Activated CD4-positive, alpha-beta T cell treated with anti-CD3 and anti-CD28 coated beads for 36 hours (primary cell): Measurements from ENCODE around the gene PDE11A. TPM values are rescaled to one million over a fixed set of nuclear protein-coding genes. Genes with fewer than 3 reads are reported as not detected.
A peak's percentile ranks its signal among the peaks of the same experiment; 100 is the strongest.

Experiments used
- ATAC-seq: fragments of 200-7000 bp; cut with Tn5 transposase; one replicate; pipeline ENCODE4 v1.10.0; 2021; ENCODE audit warnings: mild to moderate bottlenecking, moderate library complexity
- CTCF ChIA-PET: fragments of 350-600 bp; sonication (Branson Sonifier 250); formaldehyde crosslinking; loops from one replicate; lab custom pipeline; 2021; ENCODE audit warnings: antibody characterized with exemption; lab: Charles Lee
- POLR2A ChIA-PET: fragments of 350-600 bp; sonication (Branson Sonifier 250); formaldehyde crosslinking; loops from one replicate; lab custom pipeline; 2021; ENCODE audit warnings: antibody characterized with exemption, inconsistent platforms; lab: Charles Lee
- DNase-seq: peaks from one replicate; pipeline ENCODE4 v3.0.0-alpha.2; 2020
- H3K27ac Mint-ChIP-seq: one replicate; pipeline ENCODE4 v1.8.0; 2021; ENCODE audit warnings: mixed read lengths
- H3K27me3 Mint-ChIP-seq: one replicate; pipeline ENCODE4 v1.8.0; 2021; ENCODE audit warnings: mixed read lengths
- H3K36me3 Mint-ChIP-seq: one replicate; pipeline ENCODE4 v1.8.0; 2021; ENCODE audit warnings: low read depth, mixed read lengths
- H3K4me1 Mint-ChIP-seq: one replicate; pipeline ENCODE4 v1.8.0; 2021; ENCODE audit warnings: mixed read lengths
- H3K4me3 Mint-ChIP-seq: one replicate; pipeline ENCODE4 v1.8.0; 2021; ENCODE audit warnings: mild to moderate bottlenecking, moderate library complexity, mixed read lengths
- H3K9me3 Mint-ChIP-seq: one replicate; pipeline ENCODE4 v1.8.0; 2021; ENCODE audit warnings: low read depth, mixed read lengths
- intact Hi-C, 2 experiments: fragments of 100-400 bp; cut with DNase I in 1 of 2; cut with micrococcal nuclease in 1 of 2; formaldehyde crosslinking; loops; one replicate each; pipeline versions ENCODE4 v1.14.2 to v1.15.1; 2022 to 2024; cut with DNase I, micrococcal nuclease
- total RNA-seq, 2 experiments: library from RNA; stranded (reverse); gene quantifications; one replicate each; pipeline ENCODE4 v1.2.3, GENCODE V29; 2021

The PDE11A gene
- total RNA-seq, 2 experiments from 2014 or later, result 0.12 TPM; not detected in 1

DNA sequence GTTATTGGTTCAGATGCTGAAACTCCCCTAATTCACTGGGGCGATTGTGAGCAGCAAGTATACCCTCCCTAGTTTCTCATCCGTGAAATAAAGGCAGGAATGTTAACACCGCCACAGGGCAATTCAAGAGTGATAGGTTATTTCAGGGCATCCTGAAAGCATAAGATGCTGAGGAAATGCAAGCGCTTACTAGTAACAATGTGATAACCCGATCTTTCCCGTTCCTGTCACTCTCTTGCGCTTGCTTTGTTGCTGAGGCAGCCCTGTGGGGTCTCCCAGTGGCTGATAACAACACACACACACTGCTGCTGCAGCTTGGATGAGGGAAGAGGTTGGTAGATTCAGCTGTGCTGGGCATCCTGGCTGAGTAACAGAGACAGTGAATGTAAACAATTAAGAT lies 420.7 kb downstream of the PDE11A start:
- H3K9me3 Mint-ChIP-seq, result no peaks in the 10 kb centered on the region
- ATAC-seq (no peak), DNase-seq (no peak)
- POLR2A ChIA-PET, result no interaction called here
- H3K36me3 Mint-ChIP-seq, result no peaks in the 10 kb centered on the region
- H3K4me3 Mint-ChIP-seq, result no peak overlapping the region
- no peaks in the 10 kb centered on the region for H3K4me1 Mint-ChIP-seq
- CTCF ChIA-PET, result interaction anchor here (1.1 kb wide), 2 partner anchors 10 to 113 kb away, joined by 3 read pairs; no protein-coding TSS in a partner anchor
- H3K27me3 Mint-ChIP-seq, result peaks cover 14% of the 10 kb centered on the region
- no peak overlapping the region for H3K27ac Mint-ChIP-seq
- intact Hi-C loops, result no loop called here

DNA sequence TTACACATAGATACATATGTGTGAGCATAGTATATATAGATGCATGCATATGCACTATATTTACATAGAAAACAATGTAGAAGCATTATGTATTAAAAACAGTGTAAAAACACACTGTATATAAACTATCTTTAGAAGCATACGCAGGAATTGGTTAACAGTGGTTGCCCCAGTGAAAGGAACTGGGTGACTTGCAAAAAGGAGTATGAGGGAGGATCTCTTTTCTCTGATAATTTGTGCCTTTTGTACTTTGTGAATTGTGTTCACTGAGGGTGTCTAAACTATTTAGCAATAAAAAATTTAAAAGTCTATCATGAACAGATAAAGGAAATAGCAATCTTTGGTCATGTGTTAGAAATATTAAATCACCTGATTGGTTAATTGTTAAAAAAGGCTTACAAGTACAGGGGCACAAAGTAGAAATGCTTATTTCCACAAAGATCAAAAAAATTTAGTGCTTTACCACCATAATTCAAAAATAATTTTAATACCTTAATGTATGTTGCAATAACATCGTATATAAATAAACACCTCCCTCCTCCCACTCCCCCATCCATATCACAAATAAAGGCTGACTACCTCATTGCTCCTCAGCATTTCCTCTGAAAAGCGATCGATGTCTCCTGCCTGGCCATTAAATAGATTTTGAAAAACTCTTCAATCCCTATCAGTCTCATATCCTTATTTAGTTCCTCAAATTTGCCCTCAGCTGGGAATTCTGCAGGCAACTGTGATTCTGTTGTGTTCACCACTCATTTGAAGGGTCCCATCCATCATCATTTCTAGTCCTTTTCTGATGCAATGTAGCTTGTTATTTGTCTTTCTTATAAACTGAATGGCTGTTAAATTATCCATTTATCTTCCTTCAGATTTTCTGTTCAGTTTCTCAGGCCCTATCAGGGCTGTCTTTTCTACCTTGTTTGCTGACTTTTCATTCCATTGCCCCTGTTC lies 422.7 kb downstream of the PDE11A start:
- ChIA-PET POLR2A (no interaction called here), CTCF (no interaction called here)
- DNase-seq, result no peak
- H3K4me1 Mint-ChIP-seq, result no peaks in the 10 kb centered on the region
- H3K36me3 Mint-ChIP-seq, result no peaks in the 10 kb centered on the region
- intact Hi-C loops, result no loop called here
- H3K27me3 Mint-ChIP-seq, result peaks cover 10% of the 10 kb centered on the region
- H3K27ac Mint-ChIP-seq, result no peak overlapping the region
- H3K4me3 Mint-ChIP-seq, result no peak overlapping the region
- ATAC-seq, result no peak
- no peaks in the 10 kb centered on the region for H3K9me3 Mint-ChIP-seq

DNA sequence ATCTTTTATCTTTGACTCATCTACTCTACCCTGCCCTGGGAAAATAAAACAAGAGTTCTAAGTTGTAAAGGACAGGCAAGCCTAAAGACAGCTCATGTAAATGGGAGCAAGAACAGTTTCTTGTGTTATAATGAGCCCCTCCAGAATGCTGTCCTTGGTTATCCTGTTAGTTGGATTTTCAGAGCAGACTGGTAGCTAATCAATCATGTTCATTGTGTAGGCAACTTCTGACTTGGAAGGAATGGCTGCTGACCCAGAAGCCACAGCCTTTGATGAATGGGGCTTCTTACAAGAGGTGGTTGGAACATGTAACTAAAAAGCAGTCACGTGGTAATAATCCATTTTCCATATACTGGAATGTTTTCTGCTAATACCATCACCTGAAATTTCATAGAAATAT lies 425.8 kb downstream of the PDE11A start:
- CTCF ChIA-PET, result interaction anchor here (1.7 kb wide), 1 partner anchor 50 kb away, joined by 4 read pairs; no protein-coding TSS in a partner anchor
- no peaks in the 10 kb centered on the region for H3K36me3 Mint-ChIP-seq
- POLR2A ChIA-PET, result no interaction called here
- no peak overlapping the region for H3K4me3 Mint-ChIP-seq
- intact Hi-C loops, result no loop called here
- DNase-seq, result no peak
- no peak for ATAC-seq
- H3K9me3 Mint-ChIP-seq, result no peaks in the 10 kb centered on the region
- peaks cover 11% of the 10 kb centered on the region for H3K27me3 Mint-ChIP-seq
- H3K4me1 Mint-ChIP-seq, result no peaks in the 10 kb centered on the region
- H3K27ac Mint-ChIP-seq, result no peak overlapping the region

DNA sequence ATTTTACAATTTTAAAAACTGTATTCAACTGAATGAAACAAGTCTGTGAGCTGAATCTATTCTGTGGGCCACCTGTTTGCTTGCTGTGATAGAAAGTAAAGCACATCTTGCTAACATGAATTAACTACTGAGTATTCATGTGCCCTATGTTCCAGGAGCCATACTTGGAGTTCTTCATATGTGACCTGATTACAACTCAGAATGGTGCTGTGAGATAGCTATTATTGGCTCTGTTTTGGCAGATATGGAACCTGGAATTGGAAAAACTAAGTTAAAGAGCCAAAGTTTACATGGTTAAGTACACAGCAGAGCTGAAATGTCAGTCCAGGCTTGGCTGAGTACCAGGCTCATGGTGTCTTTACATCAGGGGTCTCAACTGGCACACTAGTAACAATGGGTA lies 426.3 kb downstream of the PDE11A start:
- Mint-ChIP-seq H3K36me3 (no peaks in the 10 kb centered on the region), H3K27me3 (peaks cover 11% of the 10 kb centered on the region), H3K9me3 (no peaks in the 10 kb centered on the region), H3K27ac (no peak overlapping the region), H3K4me3 (no peak overlapping the region), H3K4me1 (no peaks in the 10 kb centered on the region)
- intact Hi-C loops, result no loop called here
- ATAC-seq (no peak), DNase-seq (no peak)
- POLR2A ChIA-PET, result no interaction called here
- CTCF ChIA-PET, result interaction anchor here (1.7 kb wide), 1 partner anchor 50 kb away, joined by 4 read pairs; no protein-coding TSS in a partner anchor

DNA sequence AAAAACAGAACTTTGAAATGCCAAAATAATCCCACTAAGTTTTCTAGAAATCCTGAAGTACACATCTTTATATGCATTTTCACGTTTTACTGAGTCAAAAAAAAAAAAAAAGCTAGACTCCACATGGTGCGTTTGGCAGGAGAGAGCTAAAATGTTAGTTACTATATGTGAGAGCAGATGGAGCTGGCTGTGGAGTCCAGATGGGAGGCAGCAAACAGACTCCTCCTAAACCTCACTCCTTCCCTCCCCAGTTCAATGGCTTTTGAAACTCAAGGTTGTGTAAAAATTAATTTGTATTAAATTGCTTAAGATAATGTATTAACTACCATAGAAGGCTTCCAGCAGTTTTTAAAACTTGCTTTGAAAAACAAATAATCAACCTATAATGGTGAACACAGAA lies 431.2 kb downstream of the PDE11A start:
- H3K27me3 Mint-ChIP-seq, result peaks cover 12% of the 10 kb centered on the region
- no peaks in the 10 kb centered on the region for H3K9me3 Mint-ChIP-seq
- no peak overlapping the region for H3K27ac Mint-ChIP-seq
- H3K4me1 Mint-ChIP-seq, result no peaks in the 10 kb centered on the region
- ChIA-PET CTCF (no interaction called here), POLR2A (no interaction called here)
- ATAC-seq (no peak), DNase-seq (no peak)
- intact Hi-C loops, result no loop called here
- no peak overlapping the region for H3K4me3 Mint-ChIP-seq
- no peaks in the 10 kb centered on the region for H3K36me3 Mint-ChIP-seq

DNA sequence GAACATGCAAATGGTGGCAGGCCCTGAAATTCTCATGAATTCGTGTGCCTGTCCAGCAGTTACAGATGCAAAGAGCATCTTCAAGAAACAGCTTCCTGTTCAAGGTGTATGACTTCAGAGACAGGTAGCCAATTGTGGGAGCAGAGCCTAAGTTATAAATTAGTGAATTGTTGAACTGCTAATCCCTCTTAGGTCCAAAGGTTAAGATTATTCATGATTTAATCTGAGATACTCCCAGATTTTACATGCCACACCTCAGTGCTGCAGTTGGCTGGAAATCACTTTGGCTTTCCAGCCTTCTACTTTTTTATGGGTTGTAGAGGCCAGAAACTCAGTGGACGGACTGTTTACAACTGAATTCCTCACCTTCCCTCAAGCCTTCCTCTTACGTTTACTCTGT lies 432.2 kb downstream of the PDE11A start:
- ChIA-PET POLR2A (no interaction called here), CTCF (no interaction called here)
- H3K36me3 Mint-ChIP-seq, result no peaks in the 10 kb centered on the region
- no peaks in the 10 kb centered on the region for H3K9me3 Mint-ChIP-seq
- ATAC-seq, result no peak
- H3K27me3 Mint-ChIP-seq, result peaks cover 12% of the 10 kb centered on the region
- DNase-seq, result no peak
- H3K27ac Mint-ChIP-seq, result no peak overlapping the region
- no peaks in the 10 kb centered on the region for H3K4me1 Mint-ChIP-seq
- no peak overlapping the region for H3K4me3 Mint-ChIP-seq
- intact Hi-C loops, result no loop called here

DNA sequence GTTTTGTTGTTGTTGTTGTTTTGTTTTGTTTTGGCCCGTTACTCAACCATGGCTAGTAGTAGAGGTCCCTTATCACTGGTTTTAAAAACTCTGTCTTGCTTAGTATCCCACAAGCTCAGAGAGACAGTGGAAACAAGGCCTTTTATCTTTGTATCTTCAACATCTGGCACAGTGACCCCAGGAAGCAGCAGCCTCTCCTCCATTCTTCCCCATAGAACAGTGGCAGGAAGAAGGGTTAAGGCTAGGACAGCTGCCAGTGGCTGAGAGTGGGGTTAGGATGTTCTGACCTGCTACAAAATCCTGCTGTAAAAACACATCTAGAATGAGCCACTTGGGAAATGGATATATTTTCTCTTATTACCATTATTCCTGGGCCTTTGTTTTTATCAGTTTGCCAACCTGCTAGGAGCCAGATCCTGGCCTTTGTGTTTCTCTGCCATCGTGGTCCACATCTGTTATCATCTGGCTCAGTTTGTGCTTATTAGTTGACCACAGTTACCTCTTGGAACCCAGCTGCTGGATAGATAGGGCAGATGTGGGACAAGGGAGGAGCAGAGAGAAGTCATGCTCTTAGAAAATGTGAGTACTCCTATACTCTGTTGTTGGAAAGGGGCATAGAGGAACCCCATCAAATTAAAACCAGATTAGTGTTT lies 433.2 kb downstream of the PDE11A start:
- ChIA-PET POLR2A (no interaction called here), CTCF (interaction anchor here (0.9 kb wide), 1 partner anchor 35 kb away, joined by 3 read pairs; no protein-coding TSS in a partner anchor)
- Mint-ChIP-seq H3K27me3 (peaks cover 10% of the 10 kb centered on the region), H3K9me3 (no peaks in the 10 kb centered on the region), H3K4me3 (no peak overlapping the region), H3K27ac (no peak overlapping the region), H3K4me1 (no peaks in the 10 kb centered on the region), H3K36me3 (no peaks in the 10 kb centered on the region)
- intact Hi-C loops, result no loop called here
- ATAC-seq (no peak), DNase-seq (no peak)

DNA sequence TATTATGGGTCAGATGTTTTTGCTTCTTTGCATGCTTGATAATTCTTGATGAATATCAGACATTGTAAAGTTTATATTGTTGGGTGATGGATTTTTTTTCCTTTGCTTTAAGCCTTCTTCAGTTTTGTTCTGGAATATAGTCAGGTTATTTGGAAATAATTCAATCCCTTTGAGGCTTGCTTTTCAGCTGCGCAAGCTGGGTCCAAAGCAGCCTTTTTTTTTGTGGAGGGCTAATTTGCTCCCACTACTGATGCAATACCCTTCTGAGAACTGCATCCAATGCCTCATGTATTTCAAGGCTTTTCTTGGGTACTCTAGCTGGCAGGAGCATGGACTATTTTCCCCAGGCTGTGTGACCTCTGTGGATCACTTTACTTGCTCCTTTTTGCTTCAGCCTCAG lies 434.1 kb downstream of the PDE11A start:
- no peak for DNase-seq
- H3K4me1 Mint-ChIP-seq, result no peaks in the 10 kb centered on the region
- CTCF ChIA-PET, result interaction anchor here (0.7 kb wide), 1 partner anchor 80 kb away, joined by 3 read pairs; no protein-coding TSS in a partner anchor
- no peaks in the 10 kb centered on the region for H3K36me3 Mint-ChIP-seq
- H3K27me3 Mint-ChIP-seq, result peaks cover 10% of the 10 kb centered on the region
- no peaks in the 10 kb centered on the region for H3K9me3 Mint-ChIP-seq
- H3K27ac Mint-ChIP-seq, result no peak overlapping the region
- no peak overlapping the region for H3K4me3 Mint-ChIP-seq
- POLR2A ChIA-PET, result no interaction called here
- intact Hi-C loops, result no loop called here
- ATAC-seq, result no peak

DNA sequence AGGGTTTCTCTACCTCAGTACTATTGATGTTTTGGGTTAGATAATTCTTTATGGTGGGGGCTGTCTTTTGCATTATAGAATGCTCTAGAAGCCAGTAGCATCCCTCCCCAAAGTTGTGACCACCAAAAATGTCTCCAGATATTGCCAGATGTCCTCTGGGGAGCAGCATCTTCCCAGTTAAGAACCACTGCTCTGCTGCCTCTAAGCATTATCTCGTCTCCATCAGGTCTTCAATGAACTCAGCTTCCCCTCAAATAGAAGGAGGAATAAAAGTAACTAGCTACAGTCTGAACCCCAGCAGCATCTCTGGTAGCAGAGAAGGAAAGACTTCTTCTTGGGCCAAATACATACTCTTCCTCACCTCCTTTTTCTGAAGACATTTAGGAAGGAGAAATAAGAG lies 435.9 kb downstream of the PDE11A start:
- no peak overlapping the region for H3K27ac Mint-ChIP-seq
- H3K27me3 Mint-ChIP-seq, result peaks cover 5% of the 10 kb centered on the region
- ChIA-PET CTCF (no interaction called here), POLR2A (no interaction called here)
- H3K4me3 Mint-ChIP-seq, result no peak overlapping the region
- H3K9me3 Mint-ChIP-seq, result no peaks in the 10 kb centered on the region
- DNase-seq (no peak), ATAC-seq (no peak)
- no peaks in the 10 kb centered on the region for H3K36me3 Mint-ChIP-seq
- intact Hi-C loops, result no loop called here
- no peaks in the 10 kb centered on the region for H3K4me1 Mint-ChIP-seq

DNA sequence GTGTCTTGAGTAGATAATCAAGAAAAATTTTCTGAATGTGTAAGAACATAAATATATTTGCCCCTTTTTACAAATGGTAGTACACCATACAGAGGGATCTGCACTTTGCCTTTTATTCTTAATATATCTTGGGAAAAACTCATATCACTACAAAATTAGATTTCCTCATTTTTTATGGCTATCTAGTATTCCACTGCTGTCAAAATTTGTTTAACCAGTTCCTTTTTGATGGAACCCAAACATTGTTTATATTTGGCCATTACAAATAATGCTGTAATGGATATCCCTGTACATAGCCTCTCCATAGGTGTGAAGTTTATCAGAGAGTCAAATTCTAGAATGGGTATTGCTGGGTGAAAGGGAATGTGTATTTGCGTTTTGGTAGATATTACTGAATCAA lies 436.9 kb downstream of the PDE11A start:
- Mint-ChIP-seq H3K36me3 (no peaks in the 10 kb centered on the region), H3K4me1 (no peaks in the 10 kb centered on the region), H3K27me3 (peaks cover under 1% of the 10 kb centered on the region), H3K9me3 (no peaks in the 10 kb centered on the region), H3K27ac (no peak overlapping the region), H3K4me3 (no peak overlapping the region)
- ATAC-seq, result no peak
- CTCF ChIA-PET, result no interaction called here
- no peak for DNase-seq
- intact Hi-C loops, result no loop called here
- POLR2A ChIA-PET, result no interaction called here

DNA sequence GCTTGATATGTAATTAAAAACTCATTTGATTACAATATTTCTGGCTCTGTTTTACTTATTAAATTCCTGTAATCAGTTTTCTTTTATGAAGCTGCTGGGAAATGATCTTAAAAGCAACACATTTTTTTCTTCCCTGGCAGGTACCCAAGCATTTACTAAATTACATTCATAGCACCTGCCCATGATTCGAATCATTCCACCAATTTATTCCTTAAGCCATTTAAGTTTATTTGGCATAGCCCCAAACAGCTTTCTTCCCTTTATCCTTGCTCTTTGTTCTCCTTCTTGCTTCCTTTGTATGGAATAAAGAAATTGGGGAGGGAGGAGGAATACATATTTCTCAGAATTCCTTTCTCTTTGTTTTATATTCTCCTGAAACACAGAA lies 438.7 kb downstream of the PDE11A start:
- CTCF ChIA-PET, result interaction anchor here (0.6 kb wide), 1 partner anchor 25 kb away, joined by 4 read pairs; no protein-coding TSS in a partner anchor

More for the DNA sequence above, 438.7 kb downstream of the PDE11A start:
- Mint-ChIP-seq H3K27ac (no peak overlapping the region), H3K4me1 (no peaks in the 10 kb centered on the region), H3K27me3 (peaks cover 2% of the 10 kb centered on the region), H3K9me3 (no peaks in the 10 kb centered on the region), H3K4me3 (peak overlapping the region; percentile 12), H3K36me3 (no peaks in the 10 kb centered on the region)
- no peak for DNase-seq
- POLR2A ChIA-PET, result no interaction called here
- intact Hi-C loops, result no loop called here
- ATAC-seq, result no peak
